A204.1 (cell line): ENCODE data around the gene ZNF593OS.

Source experiments
- FAIRE-seq: peaks from 2 replicates; lab custom pipeline; 2012; peaks lifted over from hg19 to GRCh38; lab: Jason Lieb, UNC

The ZNF593OS gene

DNA sequence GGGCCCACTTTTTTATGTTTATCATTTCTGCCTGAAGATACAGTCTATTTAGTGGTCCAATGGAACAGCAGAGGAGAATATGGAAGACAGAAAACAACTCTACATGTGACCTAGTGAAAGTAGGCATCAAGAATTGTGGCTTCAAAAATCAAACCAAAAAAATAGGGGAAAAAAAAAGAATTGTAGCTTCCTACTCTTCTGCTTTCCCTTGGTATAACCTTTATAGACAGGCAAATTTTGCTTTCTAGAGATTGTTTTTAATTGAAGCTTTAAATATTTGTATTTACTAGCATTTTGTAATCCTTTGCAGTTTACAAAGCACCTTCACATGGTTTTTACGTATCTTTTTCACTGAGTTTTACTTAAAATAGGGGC lies 45.7 kb downstream of the ZNF593OS start:
- no peak for FAIRE-seq

- FAIRE-seq, result peak; percentile 32
These were observed 46.2 kb downstream of the ZNF593OS start for GRCh38 chr1:26125382-26125781.

- FAIRE-seq, result no peak
These were observed 47.0 kb downstream of the ZNF593OS start for GRCh38 chr1:26124418-26125331.

- FAIRE-seq, result no peak
These were observed 48.4 kb downstream of the ZNF593OS start for GRCh38 chr1:26122988-26123973.

GRCh38 chr1:26121854-26122773 lies 49.5 kb downstream of the ZNF593OS start:
- FAIRE-seq, result no peak

DNA sequence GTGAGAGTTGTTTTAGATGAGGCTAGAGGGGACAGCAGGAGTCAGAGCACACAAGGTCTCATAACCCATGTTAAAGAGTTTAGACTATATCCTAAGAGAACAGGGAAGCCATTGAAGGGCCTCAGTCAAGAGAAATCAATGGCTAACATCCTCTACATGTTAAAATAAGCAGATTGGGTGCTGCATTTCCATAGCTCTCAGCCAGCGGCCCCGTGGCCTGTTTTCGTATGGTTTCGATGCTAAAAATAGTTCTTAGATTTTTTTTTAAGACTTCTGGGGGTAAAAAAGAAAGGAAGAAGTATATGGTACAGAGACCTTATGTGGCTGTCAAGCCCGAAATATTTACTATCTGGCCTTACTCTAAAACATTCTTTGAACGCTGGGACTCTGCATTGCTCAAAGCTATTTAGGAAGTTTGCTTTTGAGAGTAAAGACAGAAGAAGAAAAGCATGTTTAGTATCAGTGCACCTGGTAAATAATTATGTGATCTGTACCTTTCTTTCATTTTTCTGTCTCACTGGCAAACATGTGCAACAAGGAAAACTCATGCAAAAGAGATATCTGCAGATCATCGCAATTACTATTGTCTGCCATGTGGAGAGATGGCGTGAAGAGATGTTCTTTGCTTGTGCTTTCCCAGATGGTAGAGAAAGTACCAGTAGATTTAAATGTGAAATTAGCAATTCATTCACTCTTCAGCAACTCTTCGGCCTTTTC lies 51.6 kb downstream of the ZNF593OS start:
- no peak for FAIRE-seq
